SK-N-SH treated with all-trans-retinoic acid at 6 μM for 48 hours (cell line): ENCODE results near the gene COL19A1.

ENCODE experiments used
- ARNTL ChIP-seq: fragments of 450-650 bp; formaldehyde crosslinking; IDR thresholded peaks from 2 replicates; pipeline ENCODE4 v1.5.0; 2020; ENCODE audit warnings: low read depth, mild to moderate bottlenecking, moderate library complexity, borderline replicate concordance
- ZNF565 ChIP-seq: fragments of 450-650 bp; formaldehyde crosslinking; conservative IDR thresholded peaks from 2 replicates; pipeline ENCODE4 v1.5.0; 2020; ENCODE audit warnings: low read depth, mild to moderate bottlenecking, moderate library complexity
- ZNF8 ChIP-seq: fragments of 450-650 bp; formaldehyde crosslinking; IDR thresholded peaks from 2 replicates; pipeline ENCODE4 v1.5.0; 2020; ENCODE audit warnings: mild to moderate bottlenecking, moderate library complexity

- no peak for TF ChIP-seq ZNF8
- TF ChIP-seq ARNTL (CRISPR knock-in tag): no peak
- TF ChIP-seq ZNF565: no peak
Measured at GRCh38 chr6:69948479-69949114, 82.2 kb downstream of the COL19A1 start.
